Measurements from ENCODE around the gene ZNF444.
A peak's percentile ranks its signal among the peaks of the same experiment; 100 is the strongest.
"Not testable (repeated sequence)": the region's sequence is repeated elsewhere in the genome, so short reads cannot be mapped to it uniquely, and the experiment has no call there.

Gene ZNF444

GRCh38 chr19:56140583-56141416 lies at the start of gene ZNF444:
Gene ZNF444, plus strand, starts transcription at chr19:56141287. Its CDS starts 5,625 bp downstream, at chr19:56146912.
- peak; percentile 100 for DNase-seq (ENCODE audit: low read depth, low spot score)

GRCh38 chr19:56091751-56092546 lies 49.1 kb upstream of the ZNF444 start:
- DNase-seq (ENCODE audit: low read depth, low spot score) = no peak

- DNase-seq (ENCODE audit: low read depth, low spot score) = no peak
Observed at GRCh38 chr19:56092685-56093631, 48.1 kb upstream of the ZNF444 start.

- no peak for DNase-seq (ENCODE audit: low read depth, low spot score)
Observed at GRCh38 chr19:56094449-56094848, 46.6 kb upstream of the ZNF444 start.

- no peak for DNase-seq (ENCODE audit: low read depth, low spot score)
Observed at GRCh38 chr19:56096665-56097064, 44.4 kb upstream of the ZNF444 start.

- DNase-seq (ENCODE audit: low read depth, low spot score) = no peak
Observed at GRCh38 chr19:56097306-56097705, 43.8 kb upstream of the ZNF444 start.

GRCh38 chr19:56097776-56098175 lies 43.3 kb upstream of the ZNF444 start:
- no peak for DNase-seq (ENCODE audit: low read depth, low spot score)

GRCh38 chr19:56098237-56098636 lies 42.9 kb upstream of the ZNF444 start:
- DNase-seq (ENCODE audit: low read depth, low spot score) = not testable (repeated sequence)

- no peak for DNase-seq (ENCODE audit: low read depth, low spot score)
Observed at GRCh38 chr19:56098731-56099568, 42.1 kb upstream of the ZNF444 start.

- no peak for DNase-seq (ENCODE audit: low read depth, low spot score)
Observed at GRCh38 chr19:56099638-56100539, 41.2 kb upstream of the ZNF444 start.

GRCh38 chr19:56101095-56101494 lies 40.0 kb upstream of the ZNF444 start:
- DNase-seq (ENCODE audit: low read depth, low spot score) = no peak

GRCh38 chr19:56101746-56102535 lies 39.1 kb upstream of the ZNF444 start:
- DNase-seq (ENCODE audit: low read depth, low spot score) = no peak

GRCh38 chr19:56103027-56103614 lies 38.0 kb upstream of the ZNF444 start:
- no peak for DNase-seq (ENCODE audit: low read depth, low spot score)

GRCh38 chr19:56104423-56104822 lies 36.7 kb upstream of the ZNF444 start:
- no peak for DNase-seq (ENCODE audit: low read depth, low spot score)

GRCh38 chr19:56105090-56105701 lies 35.9 kb upstream of the ZNF444 start:
- no peak for DNase-seq (ENCODE audit: low read depth, low spot score)

GRCh38 chr19:56105831-56106396 lies 35.2 kb upstream of the ZNF444 start:
- not testable (repeated sequence) for DNase-seq (ENCODE audit: low read depth, low spot score)

- DNase-seq (ENCODE audit: low read depth, low spot score) = no peak
Observed at GRCh38 chr19:56106397-56106849, 34.7 kb upstream of the ZNF444 start.

- no peak for DNase-seq (ENCODE audit: low read depth, low spot score)
Observed at GRCh38 chr19:56106993-56107392, 34.1 kb upstream of the ZNF444 start.
